A673 (cell line): ENCODE data around the gene CORO2A.

ENCODE experiments used
- CTCF ChIP-seq: fragments of 300-800, 200-600 bp; sonication (generic); conservative IDR thresholded peaks from 2 replicates; pipeline ENCODE4 v1.5.1; 2017; ENCODE audit warnings: low read depth, mild to moderate bottlenecking, antibody characterized with exemption, low read length, moderate library complexity, mixed read lengths
- EZH2 ChIP-seq: fragments of 200-600 bp; sonication (generic); IDR thresholded peaks from 2 replicates; pipeline ENCODE4 v1.6.1; 2017; ENCODE audit warnings: borderline replicate concordance, low read depth, mild to moderate bottlenecking, mixed read lengths, antibody characterized with exemption, low read length; ENCODE audit not compliant: poor library complexity, severe bottlenecking

GRCh38 chr9:98189412-98189811, 3.0 kb downstream of the CORO2A start:
- no peak for TF ChIP-seq EZH2
- no peak for TF ChIP-seq CTCF
